Activated CD4-positive, alpha-beta T cell treated with anti-CD3 and anti-CD28 coated beads, Interleukin-2, amount 50 U/mL, for 1 hour (primary cell): ENCODE results near the gene PRG3.
"Not testable (repeated sequence)": the region's sequence is repeated elsewhere in the genome, so short reads cannot be mapped to it uniquely, and the experiment has no call there.

Experiments used
- DNase-seq: peaks from one replicate; pipeline ENCODE4 v3.0.0-alpha.2; 2020

The PRG3 gene

DNA sequence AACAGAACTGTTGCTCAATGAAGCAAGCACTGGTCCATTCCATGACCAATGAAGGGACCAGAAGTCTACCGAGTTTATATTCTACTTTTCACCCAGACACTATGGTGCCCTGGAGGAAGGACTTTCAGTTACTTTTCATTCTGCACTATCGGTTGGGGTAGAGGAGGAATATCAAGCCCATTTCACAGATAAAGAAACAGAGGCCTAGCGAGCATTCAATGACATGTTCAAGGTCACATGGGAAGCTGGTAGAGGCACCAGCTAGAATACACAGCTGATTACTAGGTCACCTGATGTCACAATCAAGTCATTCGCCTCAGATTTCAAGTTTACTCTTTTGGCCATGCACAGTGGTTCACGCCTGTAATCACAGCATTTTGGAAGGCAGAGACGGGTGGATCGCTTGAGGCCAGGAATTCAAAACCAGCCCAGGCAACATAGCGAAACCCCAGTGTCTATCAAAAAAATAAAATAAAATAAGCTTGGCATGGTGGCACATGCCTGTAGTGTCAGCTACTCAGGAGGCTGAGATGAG lies 27.1 kb upstream of the PRG3 start:
- no peak for DNase-seq

DNA sequence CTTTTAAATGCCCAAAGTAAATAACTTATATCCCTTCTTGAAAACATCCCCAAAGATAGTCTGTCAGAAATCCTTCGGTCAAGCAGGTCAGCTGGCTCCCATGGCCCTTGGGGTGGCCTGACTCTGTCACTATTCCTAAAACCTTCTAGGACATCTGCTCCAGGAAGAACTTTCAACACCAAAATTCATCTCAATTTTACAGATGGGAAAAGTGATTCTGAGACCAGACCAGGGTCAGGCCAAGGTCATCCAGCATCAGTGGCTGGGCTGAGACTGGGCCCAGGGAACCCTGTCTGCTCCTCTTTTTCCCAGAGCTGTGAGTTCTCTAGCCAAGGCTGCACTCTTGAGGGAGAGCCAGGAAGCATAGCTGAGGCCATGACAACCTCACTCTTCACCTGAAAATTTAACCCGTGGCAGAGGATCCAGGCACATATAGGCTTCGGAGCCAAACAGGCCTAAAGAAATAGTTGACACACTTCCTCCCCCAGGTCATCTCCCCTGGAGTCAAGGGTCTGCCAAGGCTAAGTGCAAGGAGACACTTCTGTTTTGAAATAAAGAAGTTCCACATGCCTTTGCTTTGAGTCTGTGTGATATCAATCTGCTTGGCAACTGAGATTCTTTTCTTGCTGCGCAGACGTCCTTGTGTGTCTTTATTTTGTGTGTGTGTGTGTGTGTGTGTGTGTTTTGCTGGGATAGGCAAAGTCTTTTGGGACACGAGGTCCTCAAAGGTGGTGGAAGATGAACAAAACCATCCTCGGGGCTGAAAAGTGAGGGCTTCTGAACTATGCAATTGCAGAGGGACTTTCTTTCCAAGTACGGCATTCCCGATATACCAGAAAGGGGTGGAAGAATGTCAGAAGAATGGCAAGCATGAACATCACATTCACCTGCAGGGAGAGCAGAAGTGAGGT lies 26.3 kb upstream of the PRG3 start:
- DNase-seq = no peak

DNA sequence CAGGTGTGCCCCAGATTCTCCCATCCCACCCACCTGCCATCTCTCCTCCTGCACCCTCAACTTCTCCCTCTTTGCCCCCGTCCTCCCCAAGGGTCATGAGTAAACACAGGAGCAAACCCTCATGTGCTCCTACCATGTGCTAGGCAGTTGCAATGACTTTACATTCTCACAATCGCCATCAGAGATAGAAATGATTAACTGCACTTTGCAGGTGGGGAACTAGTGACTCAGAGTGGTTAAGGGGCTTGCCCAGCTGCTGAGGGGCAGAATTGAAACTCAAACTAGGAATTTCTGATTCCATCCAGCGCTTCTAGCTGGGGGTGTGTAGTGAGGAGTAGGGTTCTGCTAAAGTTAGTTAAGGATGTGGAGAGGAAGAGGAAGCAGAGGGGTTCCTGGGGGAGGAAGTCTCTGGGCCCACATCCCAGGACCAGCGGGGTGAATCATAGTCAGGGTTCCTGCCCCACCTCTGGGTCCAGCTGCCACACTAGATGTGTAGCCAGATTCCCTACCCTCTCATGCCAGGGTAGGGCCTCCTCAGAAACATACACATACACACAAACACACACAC lies 25.5 kb upstream of the PRG3 start:
- DNase-seq = no peak

DNA sequence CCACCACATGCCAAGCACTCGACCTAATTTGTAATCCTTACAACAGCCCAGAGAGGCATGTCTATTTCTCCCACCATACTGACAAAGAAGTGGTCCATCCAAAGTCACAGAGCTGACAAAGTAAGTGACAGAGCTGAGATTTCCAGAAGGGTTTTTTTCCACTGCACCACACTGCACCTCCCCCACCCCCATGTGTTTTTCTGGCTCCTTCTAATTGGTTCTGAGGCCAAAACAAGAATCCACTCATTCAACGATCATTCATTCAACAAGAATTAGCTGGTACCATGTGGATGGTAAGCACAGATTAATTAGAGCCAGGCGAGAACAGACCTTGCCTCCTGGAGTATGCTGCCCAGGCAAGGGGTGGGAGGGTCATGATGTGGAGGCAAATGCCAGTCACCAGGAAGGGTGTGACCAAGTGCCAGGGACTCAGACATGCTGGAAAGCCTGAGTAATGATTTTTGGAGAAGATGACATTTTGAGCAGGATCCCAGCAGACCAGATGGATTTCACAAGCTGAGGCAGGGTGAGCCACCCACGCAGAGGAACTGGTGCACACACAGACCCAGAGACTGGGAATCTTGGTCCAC lies 24.4 kb upstream of the PRG3 start:
- DNase-seq = no peak

DNA sequence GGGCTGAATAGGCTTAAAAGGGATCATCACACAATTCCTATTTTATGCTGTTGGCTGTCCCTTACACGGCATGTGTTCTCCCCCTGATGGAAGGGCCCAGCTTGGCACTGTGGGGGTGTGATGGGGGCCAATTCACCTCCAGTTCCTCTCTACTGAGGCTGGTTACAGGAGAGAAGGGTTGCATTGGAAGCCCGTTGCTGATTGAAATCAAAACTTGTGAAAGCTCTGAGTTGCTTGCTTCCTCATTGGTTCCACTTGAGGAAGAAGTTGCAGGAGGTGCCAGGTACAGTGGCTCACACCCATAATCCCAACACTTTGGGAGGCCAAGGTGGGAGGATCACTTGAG lies 22.8 kb upstream of the PRG3 start:
- DNase-seq = no peak

DNA sequence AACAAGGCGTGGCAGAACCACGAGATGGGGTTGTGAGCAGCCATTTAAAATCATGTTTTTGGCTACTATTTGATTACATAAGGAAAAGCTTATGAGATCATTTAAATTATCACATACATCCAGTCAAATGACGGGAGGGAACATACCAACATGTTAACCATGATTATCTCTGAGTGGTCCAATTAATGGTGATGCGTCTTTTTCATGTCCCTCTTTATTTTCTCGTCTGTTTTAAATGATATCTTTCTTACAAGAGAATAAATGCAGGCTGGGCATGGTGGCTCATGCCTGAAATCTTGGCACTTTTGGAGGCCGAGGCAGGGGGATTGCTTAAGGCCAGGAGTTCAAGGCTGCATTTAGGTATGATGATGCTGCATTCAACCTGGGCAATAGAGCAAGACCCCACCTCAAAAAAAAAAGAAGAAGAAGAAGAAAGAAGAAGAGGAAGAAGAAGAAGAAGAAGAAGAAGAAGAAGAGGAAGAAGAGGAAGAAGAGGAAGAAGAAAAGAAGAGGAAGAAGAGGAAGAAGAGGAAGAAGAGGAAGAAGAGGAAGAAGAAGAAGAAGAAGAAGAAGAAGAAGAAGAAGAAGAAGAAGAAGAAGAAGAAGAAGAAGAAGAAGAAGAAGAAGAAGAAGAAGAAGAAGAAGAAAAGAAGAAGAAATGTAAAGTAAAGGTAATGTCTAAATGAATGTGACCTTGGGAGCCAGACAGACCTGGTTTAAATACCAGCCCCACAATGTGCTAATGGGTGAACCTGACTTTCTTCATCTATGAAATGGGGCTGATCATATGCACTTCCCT lies 22.3 kb upstream of the PRG3 start:
- not testable (repeated sequence) for DNase-seq

DNA sequence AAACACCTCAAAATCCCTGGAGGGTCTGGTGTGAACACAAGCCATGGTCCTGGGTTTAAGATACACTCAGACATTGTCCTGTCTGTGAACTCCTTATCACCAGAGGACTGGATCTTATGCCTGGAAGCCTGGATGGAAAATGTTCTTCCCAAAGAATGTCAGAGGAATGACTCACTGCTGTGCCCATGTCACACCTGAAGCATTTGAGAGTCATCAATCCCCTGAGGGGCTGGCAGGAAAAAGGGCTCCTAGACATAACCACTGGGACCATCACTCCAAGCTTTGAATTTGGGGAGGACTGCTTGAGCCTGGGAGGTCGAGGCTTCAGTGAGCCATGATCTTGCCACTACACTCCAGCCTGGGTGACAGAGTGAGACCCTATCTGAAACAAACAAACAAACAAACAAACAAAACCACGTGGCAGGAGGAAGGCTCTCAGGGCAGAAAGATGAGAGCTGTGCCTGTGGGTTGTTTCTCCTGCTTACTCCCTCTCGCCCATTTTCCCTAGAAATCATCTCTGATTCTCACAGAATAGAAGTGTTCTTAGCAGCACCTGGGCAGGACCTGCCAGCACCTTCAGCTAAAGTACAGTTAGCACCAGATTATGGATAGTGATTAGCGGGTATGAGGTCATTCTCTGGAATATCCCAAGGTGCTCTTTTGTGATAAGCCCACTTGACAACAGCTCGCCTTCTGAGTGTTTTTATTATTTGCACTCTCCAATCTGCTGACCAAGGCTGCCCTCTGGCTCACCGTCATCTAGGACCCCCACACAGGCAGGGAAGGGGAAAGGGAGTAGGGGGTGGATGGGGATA lies 21.4 kb upstream of the PRG3 start:
- DNase-seq = no peak

DNA sequence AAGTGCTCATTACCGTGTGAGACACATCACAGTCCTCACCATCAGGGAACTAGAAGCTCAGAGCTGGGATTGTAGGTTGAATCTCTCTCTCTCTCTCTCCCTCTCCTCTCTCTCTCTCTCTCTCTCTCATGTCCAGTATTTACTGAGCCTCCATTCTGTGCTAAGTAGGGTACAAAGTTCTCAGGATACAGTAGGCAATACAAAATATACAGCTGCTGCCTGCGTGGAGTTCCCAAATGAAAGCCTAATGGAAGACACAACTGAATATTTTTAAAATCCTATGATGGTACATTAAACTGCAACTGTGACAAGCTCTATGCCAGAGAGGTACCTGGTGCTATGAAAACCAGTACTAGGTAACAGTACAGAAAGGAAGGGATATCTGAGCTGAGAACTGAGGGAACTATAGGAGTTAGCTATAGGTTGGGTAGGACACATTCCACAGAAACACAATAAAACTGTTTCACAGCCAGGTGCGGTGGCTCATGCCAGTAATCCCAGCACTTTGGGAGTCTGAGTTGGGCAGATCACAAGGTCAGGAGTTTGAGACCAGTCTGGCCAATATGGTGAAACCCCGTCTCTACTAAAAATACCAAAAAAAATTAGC lies 19.1 kb upstream of the PRG3 start:
- DNase-seq = no peak

DNA sequence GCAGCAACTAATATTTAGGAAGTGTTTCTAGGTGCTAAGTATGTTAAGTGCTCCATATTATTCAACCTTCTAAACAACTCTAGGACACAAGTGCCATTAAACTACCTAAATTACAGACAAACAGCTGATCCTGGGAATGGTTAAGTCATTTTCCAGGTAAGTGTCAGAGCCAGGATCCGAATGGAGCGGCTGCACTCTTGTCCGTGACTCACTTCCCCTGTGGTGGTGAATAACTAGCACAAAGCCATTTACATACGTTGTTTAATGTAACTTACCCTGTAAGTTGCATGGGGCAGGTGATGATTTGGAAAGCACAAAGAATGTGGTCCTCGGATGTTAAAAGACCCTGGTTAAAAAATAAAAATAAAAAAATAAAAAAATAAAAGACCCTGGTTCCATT lies 18.3 kb upstream of the PRG3 start:
- DNase-seq = no peak

DNA sequence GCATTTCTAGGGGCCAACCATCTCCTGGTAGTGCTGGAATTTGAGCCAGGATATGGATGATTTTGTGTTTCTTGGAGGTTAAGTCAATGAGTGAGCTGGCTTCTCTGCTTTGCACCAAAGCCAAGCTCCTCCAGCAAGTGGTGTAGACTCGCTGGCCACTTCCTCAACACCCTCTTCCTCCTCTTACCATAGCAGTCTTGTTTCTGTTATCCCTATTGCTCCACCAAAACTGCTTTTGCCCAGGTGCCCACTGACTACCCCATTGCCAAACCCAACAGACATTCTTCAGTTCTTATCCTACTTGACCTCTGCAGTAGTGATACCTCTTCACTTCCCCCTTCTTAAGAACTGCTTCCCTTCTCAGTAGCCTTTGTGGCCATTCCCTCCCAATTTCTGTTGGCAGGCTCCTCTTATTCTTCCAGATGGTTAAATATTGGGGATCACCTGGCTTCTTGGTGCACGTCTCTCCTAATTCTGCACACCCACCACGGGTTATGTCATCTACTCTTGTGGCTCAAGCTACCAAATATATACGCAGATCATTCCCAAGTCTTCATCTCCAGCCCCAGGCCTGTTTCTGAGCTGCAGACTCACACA lies 16.5 kb upstream of the PRG3 start:
- no peak for DNase-seq

DNA sequence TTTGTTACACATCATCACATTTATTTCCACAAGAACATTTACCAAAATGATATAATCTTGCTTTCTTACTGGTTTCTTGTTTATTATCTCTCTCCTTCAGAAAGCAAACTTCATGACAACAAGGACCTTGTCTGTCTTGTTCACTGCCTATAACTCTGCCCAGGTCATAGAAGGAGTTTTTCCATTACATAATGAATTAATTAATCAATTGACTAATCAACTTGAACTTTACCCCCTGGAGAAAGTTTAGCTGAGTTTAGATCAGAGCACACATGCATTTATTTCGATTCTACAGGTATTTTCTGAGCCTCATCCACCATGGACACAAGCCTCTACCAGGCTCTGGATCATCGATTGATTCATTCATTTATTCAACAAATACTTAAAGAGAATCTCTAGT lies 15.8 kb upstream of the PRG3 start:
- no peak for DNase-seq

DNA sequence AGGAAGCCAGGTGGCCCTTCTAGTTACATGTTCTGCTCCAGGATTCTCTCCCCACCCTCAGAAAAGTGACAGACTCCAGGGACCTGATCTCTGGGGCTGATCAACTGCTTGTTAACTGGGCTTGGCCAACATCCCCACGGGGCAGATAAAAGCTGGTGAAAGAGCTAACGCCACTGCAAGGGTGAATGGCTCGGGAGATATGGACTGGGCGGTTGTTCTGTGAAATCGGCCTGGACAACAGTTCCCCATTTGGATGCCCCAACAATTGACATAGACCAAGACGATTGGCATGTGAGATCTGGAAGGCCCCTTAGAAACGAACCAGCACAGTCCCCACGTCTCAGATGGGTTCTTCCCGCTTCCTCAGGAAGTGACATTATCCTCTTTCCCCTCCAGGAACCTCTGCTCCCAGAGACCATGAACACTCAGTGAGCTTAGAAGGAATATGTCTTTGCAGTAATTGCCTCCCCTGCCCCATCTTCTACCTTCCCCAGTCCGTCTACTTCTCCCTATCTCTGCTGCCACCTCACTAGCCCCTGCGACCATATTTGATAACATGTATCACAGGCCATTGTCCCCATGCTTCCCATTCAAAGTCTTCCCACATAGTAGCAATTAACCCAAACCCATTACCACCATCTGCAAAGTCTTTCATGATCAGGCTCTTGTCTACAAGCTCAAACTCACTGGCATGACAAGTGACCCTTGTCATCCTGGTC lies 15.1 kb upstream of the PRG3 start:
- no peak for DNase-seq

DNA sequence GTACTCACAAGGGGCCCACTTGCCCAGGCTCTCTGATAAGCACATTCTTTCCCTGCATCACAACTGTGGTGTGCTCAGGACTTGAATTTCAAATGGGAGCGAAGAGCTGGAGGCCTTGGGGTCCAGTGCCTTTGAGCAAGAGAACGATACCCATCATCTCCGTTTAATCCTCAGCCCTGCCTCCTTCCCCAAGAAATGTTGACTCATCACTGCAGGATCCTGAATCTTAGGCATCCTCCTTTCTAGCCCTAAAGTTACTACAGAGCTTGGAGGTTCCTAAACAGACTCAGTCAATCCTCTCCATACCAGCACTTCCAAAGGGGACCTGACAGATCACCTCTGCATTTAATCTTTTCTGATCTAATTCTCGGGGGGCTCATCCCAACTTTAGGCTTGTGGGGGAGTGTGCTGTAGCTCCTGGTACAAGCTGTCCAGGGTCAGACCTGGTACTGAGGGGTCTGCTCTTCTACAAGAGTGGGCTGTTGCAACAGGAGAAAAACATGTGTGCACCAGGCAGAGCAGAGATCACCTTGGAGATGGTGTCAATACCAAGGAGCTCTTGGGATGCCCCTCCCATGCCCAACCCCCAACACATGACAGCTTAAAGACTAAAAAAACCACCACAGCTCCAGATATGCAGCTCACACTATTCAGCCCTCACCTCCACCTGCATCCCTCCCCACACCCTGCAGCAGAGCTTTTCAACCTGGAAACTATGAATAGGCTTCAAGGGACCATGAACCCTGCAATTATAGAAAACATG lies 13.4 kb upstream of the PRG3 start:
- DNase-seq = no peak

DNA sequence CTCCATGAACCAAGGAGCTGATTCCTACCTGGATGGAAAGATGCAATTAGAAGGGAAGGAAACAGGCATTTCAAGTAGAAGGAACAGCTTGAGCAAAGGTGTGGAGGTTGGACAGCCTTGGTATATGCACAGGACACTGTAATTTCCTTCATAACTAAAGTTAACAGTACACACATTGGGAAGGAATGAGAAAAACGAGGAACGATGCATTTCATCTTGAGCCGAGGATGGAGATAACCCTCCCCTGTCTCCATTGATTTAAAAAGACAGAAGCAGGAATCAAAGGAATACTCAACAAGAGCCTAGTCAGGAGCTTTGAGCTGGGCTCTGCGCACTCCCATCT lies 11.8 kb upstream of the PRG3 start:
- no peak for DNase-seq

DNA sequence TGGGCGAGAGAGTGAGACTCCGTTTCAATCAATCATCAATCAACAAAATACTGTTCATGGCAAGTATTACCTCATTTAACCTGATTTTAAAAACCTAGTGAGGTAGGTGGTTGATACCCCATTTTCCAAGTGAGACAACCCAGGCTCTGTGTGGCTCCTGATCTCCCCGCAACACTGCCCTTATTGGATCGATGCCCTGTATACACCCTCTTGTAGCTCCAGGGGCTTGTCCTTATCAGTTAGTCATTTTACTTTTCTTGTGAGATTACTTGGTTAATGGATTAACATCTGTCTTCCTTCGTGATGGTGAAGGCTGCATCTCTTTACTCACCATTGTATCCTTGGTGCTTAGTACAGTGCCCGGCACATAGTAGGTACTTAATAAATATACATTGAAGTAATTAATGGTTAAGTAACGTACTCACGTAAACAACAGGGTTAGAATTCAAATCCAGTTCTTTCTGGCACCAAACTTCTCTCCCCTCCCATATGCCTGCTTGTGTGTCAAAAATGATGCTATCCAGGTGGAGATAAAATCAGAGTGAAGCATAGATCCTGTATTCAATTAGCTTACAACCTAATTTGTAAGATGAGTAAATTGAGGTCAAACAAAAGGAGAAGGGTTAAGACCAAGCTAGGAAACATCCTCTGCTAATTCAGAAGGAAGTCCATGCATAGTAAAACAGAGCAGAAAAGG lies 11.3 kb upstream of the PRG3 start:
- DNase-seq = no peak

DNA sequence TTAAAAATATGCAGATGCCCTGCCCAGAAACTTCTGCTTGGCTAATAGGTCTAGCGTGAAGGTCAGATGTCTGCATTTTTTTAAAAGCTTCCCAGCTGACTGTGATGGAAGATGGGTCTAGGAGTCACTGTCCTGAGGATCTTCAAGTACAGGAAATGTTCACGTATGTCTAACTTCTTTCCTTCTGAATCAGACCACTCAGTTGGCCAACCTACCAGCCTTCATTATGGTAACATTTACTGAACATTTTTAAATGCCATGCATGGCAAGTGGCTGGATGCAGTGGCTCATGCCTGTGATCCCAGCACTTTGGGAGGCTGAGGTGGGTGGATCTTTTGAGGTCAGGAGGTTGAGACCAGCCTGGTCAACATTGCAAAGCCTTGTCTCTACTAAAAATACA lies 10.6 kb upstream of the PRG3 start:
- no peak for DNase-seq

DNA sequence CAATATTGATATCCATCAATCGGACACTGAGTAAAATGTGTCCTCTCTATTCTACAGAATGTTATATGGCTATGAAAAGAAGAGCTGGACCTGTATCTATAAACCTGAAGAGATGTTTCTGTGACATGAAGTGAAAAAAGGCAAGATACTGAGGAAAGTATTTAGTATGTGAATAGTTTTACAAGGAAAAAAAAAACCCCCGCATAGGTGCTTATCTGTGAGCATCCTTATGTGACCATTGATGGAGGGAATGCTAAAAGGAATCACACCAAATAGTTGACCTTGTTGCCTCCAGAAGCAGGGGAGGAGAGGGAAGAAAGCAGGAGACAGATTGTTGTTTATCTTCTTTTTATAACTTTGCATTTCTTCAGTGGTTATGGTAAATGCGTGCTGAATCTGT lies 10.2 kb upstream of the PRG3 start:
- no peak for DNase-seq

DNA sequence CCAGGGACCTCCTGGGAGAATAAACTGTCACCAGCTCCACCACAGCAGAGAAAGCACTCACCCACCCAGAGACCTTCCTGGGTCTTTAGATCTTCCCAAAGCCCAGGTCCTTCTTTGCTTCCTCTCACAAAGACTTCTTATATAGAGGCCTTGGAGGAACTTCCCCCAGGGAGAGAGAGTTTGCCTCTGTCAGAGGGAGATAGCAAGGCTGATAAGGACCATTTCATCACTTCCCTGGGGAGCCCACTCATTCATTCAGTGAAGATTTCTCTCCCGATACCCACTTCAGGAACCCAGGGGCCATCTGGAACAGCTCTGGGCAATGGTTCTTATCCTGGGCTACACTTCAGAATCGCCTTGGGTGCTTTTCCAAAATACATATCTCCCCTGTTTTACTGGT lies 9.6 kb upstream of the PRG3 start, which contains the start of gene PRG2:
Gene PRG2, minus strand, starts transcription at position 116 of the 400 bp plus-strand sequence. CDS start 706 bp downstream, outside the sequence.
- no peak for DNase-seq

DNA sequence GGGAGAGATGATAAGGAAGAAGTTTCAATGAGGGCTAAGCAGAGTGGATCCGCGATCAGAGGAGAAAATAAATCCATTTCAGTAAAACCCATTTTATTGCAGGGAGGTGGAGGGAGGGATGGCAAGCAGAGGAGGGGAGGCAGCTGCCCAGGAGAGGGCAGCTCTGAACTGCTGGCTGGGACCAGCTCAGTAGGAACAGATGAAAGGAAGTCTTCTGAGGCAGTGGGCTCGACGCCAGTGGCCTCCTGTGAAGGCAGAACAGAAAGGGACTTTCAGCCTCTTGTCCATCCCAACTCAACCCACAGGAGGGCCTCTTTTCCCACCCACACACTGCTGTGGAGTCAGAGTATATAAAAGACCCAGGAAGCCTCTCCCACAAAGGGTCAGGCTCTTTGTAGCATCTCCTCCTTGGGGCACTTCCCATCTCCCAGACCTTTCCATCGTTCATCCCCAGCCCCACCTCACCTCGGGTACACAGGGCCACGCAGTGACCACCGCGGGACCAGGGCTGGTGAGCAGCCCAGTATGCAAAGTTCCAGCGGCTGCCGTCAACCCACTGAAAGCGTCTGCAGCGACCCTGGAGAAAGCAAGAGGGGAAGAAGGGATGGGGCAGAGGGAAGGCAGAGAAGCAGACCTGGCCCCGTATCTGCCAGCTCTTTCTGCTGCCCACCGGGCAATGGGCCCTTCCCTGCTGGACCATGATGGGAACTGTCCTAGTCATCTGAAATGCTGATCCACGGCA lies 6.5 kb upstream of the PRG3 start:
- no peak for DNase-seq
